ENCODE measurements around the gene OR13G1. TPM values are rescaled to one million over a fixed set of nuclear protein-coding genes. Genes with fewer than 3 reads are reported as not detected.
A peak's percentile ranks its signal among the peaks of the same experiment; 100 is the strongest.

Gene OR13G1
- total RNA-seq, 4 donors from 2014 or later: not detected

DNA sequence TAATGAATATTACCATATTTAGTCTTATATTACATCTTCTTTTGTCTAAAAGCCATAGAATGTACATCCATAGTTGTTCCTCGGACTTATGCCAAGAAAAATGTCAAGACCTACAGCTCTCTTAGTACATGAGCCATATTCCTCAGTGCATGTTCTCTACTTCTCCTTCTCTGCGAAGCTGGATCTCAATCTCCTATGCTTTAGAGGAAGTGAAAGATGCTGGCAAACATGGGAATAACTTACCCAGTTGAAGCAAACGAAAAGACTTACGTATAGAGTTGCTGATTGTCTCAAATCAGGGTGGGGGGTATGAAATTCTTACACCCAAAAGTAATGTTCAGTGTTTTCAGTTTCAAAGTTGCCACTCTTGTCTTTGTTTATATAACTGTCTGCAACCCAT lies 32.7 kb downstream of the OR13G1 start:
- WGBS, 2 donors: 74% methylated on average over 4 of the region's 4 CpGs
- no peak for TF ChIP-seq POLR2A (IDR thresholded peaks at IDR 0.05)
- TF ChIP-seq, protein P1, sequence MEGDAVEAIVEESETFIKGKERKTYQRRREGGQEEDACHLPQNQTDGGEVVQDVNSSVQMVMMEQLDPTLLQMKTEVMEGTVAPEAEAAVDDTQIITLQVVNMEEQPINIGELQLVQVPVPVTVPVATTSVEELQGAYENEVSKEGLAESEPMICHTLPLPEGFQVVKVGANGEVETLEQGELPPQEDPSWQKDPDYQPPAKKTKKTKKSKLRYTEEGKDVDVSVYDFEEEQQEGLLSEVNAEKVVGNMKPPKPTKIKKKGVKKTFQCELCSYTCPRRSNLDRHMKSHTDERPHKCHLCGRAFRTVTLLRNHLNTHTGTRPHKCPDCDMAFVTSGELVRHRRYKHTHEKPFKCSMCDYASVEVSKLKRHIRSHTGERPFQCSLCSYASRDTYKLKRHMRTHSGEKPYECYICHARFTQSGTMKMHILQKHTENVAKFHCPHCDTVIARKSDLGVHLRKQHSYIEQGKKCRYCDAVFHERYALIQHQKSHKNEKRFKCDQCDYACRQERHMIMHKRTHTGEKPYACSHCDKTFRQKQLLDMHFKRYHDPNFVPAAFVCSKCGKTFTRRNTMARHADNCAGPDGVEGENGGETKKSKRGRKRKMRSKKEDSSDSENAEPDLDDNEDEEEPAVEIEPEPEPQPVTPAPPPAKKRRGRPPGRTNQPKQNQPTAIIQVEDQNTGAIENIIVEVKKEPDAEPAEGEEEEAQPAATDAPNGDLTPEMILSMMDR (IDR thresholded peaks at IDR 0.05): no peak

DNA sequence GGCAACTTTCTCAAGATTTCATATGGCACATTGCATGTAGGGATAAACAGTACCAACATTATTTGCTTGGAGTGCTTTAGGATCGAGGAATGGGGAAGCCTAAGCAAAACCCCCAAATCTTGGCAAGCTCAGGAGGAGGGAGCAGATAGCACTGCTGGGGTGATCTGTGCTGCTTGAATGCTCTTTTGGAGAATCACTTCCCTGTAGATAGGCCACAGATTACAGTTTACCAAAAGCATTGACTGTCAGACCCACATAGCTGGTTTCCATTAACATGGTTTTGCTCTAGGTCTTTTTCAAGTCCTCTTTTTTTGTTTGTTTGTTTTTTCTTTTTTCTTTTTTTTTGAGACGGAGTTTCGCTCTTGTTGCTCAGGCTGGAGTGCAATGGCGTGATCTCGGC lies 36.8 kb downstream of the OR13G1 start:
- WGBS, 2 donors: 81 to 82% methylated on average over 5 of the region's 5 CpGs
- DNase-seq (ENCODE audit: low spot score in 2 of 2): no peak
- no peak for TF ChIP-seq POLR2A (IDR thresholded peaks at IDR 0.05)
- TF ChIP-seq, protein P1 (IDR thresholded peaks at IDR 0.05): no peak
- H3K4me3 ChIP-seq (ENCODE audit: low read depth, poor library complexity, severe bottlenecking): no peak overlapping the region
- intact Hi-C loops (cut with DNase I; ENCODE audit: low total_unique reads): no loop called here

More for the DNA sequence above, 32.7 kb downstream of the OR13G1 start:
- DNase-seq (ENCODE audit: low spot score in 2 of 2): no peak
- H3K4me3 ChIP-seq (ENCODE audit: low read depth, poor library complexity, severe bottlenecking): no peak overlapping the region
- intact Hi-C loops (cut with DNase I; ENCODE audit: low total_unique reads): no loop called here

DNA sequence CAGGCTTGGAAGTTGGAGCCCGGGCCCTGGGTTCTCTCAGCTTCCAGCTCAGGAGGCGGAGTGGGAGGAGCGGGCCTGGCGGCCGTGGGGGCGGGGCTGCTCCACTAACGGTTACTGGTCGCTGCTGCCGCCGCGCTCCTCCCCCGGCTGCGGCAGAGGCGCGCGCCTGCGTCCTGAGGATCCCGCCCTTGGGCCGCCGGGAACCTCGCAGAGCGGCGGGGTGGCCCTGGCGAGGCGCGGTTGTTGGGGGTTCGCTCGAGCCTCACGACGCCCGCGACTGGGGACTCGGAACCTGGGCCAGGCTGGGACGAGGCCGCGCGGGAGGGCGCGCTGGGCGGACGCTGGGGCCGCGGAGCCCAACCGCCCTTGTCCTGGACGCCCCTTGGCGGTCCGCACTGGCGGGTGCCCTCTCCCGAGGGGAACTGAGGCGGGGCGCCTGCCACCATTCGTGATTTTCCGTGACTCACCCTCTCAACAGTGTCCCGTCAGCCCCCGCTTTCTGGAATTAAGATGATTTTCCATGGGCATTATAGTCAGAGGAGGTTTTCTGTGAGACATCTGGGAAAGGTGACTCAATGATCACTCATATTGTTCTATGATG lies 40.1 kb downstream of the OR13G1 start:
- peak; percentile 31 to 94 for DNase-seq (ENCODE audit: low spot score in 2 of 2)
- H3K4me3 ChIP-seq (ENCODE audit: low read depth, poor library complexity, severe bottlenecking): no peak overlapping the region
- TF ChIP-seq POLR2A (IDR thresholded peaks at IDR 0.05): no peak
- TF ChIP-seq, protein P1 (IDR thresholded peaks at IDR 0.05): no peak
- intact Hi-C loops (cut with DNase I; ENCODE audit: low total_unique reads): no loop called here
- 26 to 30% methylated on average over 29 to 53 of the region's 55 CpGs for WGBS, 2 donors

DNA sequence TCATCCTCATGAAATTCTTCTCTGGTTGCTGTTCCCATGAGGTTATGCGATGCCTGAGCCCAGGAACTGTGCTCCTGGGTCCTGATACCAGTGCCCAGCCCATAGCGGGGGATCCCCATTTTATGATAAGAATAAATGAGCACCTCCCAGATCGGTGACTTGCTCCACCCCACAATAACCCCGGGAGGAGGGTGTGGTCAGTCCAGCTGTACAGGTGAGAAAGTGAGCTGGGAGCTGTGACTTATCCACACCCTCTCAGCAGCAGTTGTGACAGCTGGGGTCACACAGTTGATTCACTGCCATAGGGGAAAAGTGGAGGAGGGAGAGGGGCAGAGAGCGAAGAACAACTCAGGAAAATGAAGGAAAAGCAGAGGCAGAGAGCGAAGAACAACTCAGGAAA lies 40.8 kb downstream of the OR13G1 start:
- intact Hi-C loops (cut with DNase I; ENCODE audit: low total_unique reads): no loop called here
- H3K4me3 ChIP-seq (ENCODE audit: low read depth, poor library complexity, severe bottlenecking): no peak overlapping the region
- WGBS, 2 donors: 82 to 85% methylated on average over 6 of the region's 6 CpGs
- TF ChIP-seq, protein P1 (IDR thresholded peaks at IDR 0.05): no peak
- TF ChIP-seq POLR2A (IDR thresholded peaks at IDR 0.05): no peak
- no peak for DNase-seq (ENCODE audit: low spot score in 2 of 2)

DNA sequence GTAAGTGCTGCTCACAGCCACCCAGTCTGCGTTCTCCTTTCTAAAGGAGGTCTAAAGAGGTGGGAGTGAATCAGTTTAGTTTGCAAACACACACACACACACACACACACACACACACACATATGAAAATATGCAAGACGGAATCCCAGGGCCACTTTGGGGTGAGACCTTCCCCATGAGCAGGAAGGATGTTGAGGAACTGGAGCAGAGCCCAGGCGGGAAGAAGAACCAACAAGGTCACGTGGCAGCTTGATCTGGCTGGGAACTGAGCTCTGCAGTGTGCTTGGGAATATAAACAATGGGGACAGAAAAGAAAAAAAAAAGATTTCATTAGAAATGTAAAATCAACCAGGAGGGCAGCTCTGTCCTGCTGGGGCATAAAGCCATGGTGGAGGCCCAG lies 41.5 kb downstream of the OR13G1 start:
- intact Hi-C loops (cut with DNase I; ENCODE audit: low total_unique reads): no loop called here
- no peak for TF ChIP-seq POLR2A (IDR thresholded peaks at IDR 0.05)
- TF ChIP-seq, protein P1 (IDR thresholded peaks at IDR 0.05): no peak
- 63 to 64% methylated on average over 4 of the region's 4 CpGs for WGBS, 2 donors
- DNase-seq (ENCODE audit: low spot score in 2 of 2): no peak
- no peak overlapping the region for H3K4me3 ChIP-seq (ENCODE audit: low read depth, poor library complexity, severe bottlenecking)

DNA sequence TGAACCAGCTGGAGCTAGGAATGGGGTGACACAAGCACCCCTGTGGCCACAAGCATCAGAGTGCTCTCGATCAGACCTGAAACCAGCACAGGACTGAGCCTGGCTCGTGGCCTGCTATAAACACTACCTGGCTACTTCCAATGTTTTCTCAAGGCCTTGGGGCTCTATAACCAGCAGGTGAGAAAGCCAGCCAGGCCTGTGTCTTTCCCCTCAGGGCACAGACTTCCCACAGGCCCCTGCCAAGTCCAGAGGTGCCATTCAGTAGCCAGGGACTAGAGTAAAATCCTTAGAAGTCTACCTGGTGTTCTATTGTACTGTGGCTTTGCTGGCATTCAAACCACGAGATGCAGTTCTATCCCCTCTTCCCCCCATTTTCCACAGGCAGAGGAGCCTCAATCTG lies 51.6 kb downstream of the OR13G1 start:
- intact Hi-C loops (cut with DNase I; ENCODE audit: low total_unique reads): no loop called here
- 56 to 58% methylated on average over 3 of the region's 3 CpGs for WGBS, 2 donors
- no peak overlapping the region for H3K4me3 ChIP-seq (ENCODE audit: low read depth, poor library complexity, severe bottlenecking)
- no peak for DNase-seq (ENCODE audit: low spot score in 2 of 2)
- TF ChIP-seq POLR2A (IDR thresholded peaks at IDR 0.05): no peak
- TF ChIP-seq, protein P1 (IDR thresholded peaks at IDR 0.05): no peak
